ENCODE measurements around the gene CEP350. TPM values are rescaled to one million over a fixed set of nuclear protein-coding genes. Genes with fewer than 3 reads are reported as not detected.

Gene CEP350
- polyA plus RNA-seq, 3 donors, result 6.7 to 19.8 (median 9.0) TPM

DNA sequence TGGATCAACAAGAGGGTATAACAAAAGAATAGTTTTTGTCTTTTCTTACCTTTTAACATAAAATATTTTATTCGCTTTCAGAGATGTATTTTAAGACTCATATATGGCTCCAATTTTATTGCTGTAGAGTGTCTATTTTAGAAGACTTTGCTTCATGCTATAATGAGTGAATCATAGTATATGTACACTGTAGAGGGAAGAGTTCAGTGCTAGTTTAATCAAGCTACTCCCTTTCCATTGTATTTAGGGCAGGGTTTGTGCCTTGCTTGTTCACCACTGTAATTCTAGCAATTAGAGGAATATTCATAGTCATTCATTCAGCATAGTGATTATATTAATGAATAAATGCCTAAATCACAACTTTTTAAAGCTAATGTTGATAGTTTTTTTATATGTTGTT lies 78.8 kb downstream of the CEP350 start:
- Mint-ChIP-seq H3K27ac (no peak overlapping the region), H3K27me3 (ENCODE audit: low read depth in 3 of 3) (no peaks in the 10 kb centered on the region), H3K4me1 (no peaks in the 10 kb centered on the region), H3K4me3 (no peak overlapping the region), H3K9me3 (peaks cover 0 to 3% (median 0%) of the 10 kb centered on the region in 7 donors), H3K36me3 (peaks cover 68 to 74% of the 10 kb centered on the region in 2 donors)
- Histone ChIP-seq H3K4me2 (replicated peaks; ENCODE audit: extremely low read depth, low read length, poor library complexity, severe bottlenecking) (no peak overlapping the region), H3K36me3 (replicated peaks in 1 of 2; ENCODE audit: control insufficient read depth in 1 of 2, insufficient read depth in 2 of 2, low read length in 2 of 2) (peaks cover 77 to 93% of the 10 kb centered on the region in 2 donors), H4K20me1 (ENCODE audit: insufficient read depth, low read length) (no peaks in the 10 kb centered on the region), H3K9ac (ENCODE audit: insufficient read depth, low read length, poor library complexity, severe bottlenecking) (no peak overlapping the region), H3K27ac (ENCODE audit: low read depth in 1 of 2, low read length in 2 of 2) (no peak overlapping the region), H3K4me3 (replicated peaks in 1 of 3; ENCODE audit: low read depth in 2 of 3, low read length in 3 of 3) (no peak overlapping the region), H3K79me2 (ENCODE audit: insufficient read depth, low read length) (no peaks in the 10 kb centered on the region), H3K27me3 (ENCODE audit: control insufficient read depth in 2 of 2, insufficient read depth in 2 of 2, low read length in 2 of 2) (no peaks in the 10 kb centered on the region), H3K4me1 (ENCODE audit: control insufficient read depth in 1 of 2, insufficient read depth in 2 of 2, low read length in 2 of 2) (peaks cover 0 to 2% of the 10 kb centered on the region in 2 donors), H2AFZ (ENCODE audit: insufficient read depth, low read depth, low read length, poor library complexity, severe bottlenecking) (no peak overlapping the region), H3K9me3 (replicated peaks in 1 of 2; ENCODE audit: control insufficient read depth in 1 of 2, insufficient read depth in 1 of 2, low read length in 2 of 2) (no peaks in the 10 kb centered on the region)
- WGBS (ENCODE audit: insufficient coverage), result no CpG with 5 or more reads among the region's 1 CpG
- DNase-seq, result no peak
- TF ChIP-seq, protein P1, sequence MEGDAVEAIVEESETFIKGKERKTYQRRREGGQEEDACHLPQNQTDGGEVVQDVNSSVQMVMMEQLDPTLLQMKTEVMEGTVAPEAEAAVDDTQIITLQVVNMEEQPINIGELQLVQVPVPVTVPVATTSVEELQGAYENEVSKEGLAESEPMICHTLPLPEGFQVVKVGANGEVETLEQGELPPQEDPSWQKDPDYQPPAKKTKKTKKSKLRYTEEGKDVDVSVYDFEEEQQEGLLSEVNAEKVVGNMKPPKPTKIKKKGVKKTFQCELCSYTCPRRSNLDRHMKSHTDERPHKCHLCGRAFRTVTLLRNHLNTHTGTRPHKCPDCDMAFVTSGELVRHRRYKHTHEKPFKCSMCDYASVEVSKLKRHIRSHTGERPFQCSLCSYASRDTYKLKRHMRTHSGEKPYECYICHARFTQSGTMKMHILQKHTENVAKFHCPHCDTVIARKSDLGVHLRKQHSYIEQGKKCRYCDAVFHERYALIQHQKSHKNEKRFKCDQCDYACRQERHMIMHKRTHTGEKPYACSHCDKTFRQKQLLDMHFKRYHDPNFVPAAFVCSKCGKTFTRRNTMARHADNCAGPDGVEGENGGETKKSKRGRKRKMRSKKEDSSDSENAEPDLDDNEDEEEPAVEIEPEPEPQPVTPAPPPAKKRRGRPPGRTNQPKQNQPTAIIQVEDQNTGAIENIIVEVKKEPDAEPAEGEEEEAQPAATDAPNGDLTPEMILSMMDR (IDR thresholded peaks at IDR 0.05), result no peak
- intact Hi-C loops (cut with micrococcal nuclease), result no loop called here

DNA sequence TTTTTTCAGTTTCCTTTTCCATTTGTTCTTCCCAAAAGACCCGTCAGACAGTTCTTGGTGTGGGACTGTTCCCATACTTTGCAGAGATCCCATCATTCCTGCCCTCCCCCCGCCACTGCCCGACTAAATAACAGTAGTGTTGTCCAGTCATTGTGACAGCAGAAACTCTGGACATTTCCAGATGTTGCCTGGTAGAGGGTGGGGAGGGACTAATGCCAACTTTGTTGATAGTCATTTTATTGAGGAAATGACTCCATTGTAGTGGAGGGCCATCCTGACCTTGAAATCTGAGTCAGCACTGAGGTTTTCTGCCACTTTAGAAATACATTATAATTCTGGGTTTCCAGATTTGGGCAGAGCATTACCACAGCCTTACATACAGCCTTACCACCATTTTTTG lies 85.4 kb downstream of the CEP350 start:
- no peaks in the 10 kb centered on the region for H3K4me1 ChIP-seq (ENCODE audit: control insufficient read depth in 1 of 2, insufficient read depth in 2 of 2, low read length in 2 of 2)
- peak in 1 of 3 donors; percentile 4 for DNase-seq
- Mint-ChIP-seq H3K4me3 (no peak overlapping the region), H3K4me1 (no peaks in the 10 kb centered on the region), H3K36me3 (peaks cover 70 to 83% of the 10 kb centered on the region in 2 donors), H3K27ac (peak overlapping the region in 1 of 7 donors; percentile 5), H3K9me3 (peaks cover 0 to 3% (median 0%) of the 10 kb centered on the region in 7 donors), H3K27me3 (ENCODE audit: low read depth in 3 of 3) (no peaks in the 10 kb centered on the region)
- intact Hi-C loops (cut with micrococcal nuclease), result no loop called here
- TF ChIP-seq, protein P1 (IDR thresholded peaks at IDR 0.05), result no peak
- H4K20me1 ChIP-seq (ENCODE audit: insufficient read depth, low read length), result no peaks in the 10 kb centered on the region
- no CpG with 5 or more reads among the region's 3 CpGs for WGBS (ENCODE audit: insufficient coverage)
- peak overlapping the region in 1 of 2 donors; percentile 1 for H3K27ac ChIP-seq (ENCODE audit: low read depth in 1 of 2, low read length in 2 of 2)
- no peak overlapping the region for H3K4me2 ChIP-seq (replicated peaks; ENCODE audit: extremely low read depth, low read length, poor library complexity, severe bottlenecking)
- H2AFZ ChIP-seq (ENCODE audit: insufficient read depth, low read depth, low read length, poor library complexity, severe bottlenecking), result no peak overlapping the region
- H3K9ac ChIP-seq (ENCODE audit: insufficient read depth, low read length, poor library complexity, severe bottlenecking), result no peak overlapping the region
- no peak overlapping the region for H3K4me3 ChIP-seq (replicated peaks in 1 of 3; ENCODE audit: low read depth in 2 of 3, low read length in 3 of 3)
- H3K79me2 ChIP-seq (ENCODE audit: insufficient read depth, low read length), result no peaks in the 10 kb centered on the region
- peaks cover 73 to 93% of the 10 kb centered on the region in 2 donors for H3K36me3 ChIP-seq (replicated peaks in 1 of 2; ENCODE audit: control insufficient read depth in 1 of 2, insufficient read depth in 2 of 2, low read length in 2 of 2)
- no peaks in the 10 kb centered on the region for H3K9me3 ChIP-seq (replicated peaks in 1 of 2; ENCODE audit: control insufficient read depth in 1 of 2, insufficient read depth in 1 of 2, low read length in 2 of 2)
- no peaks in the 10 kb centered on the region for H3K27me3 ChIP-seq (ENCODE audit: control insufficient read depth in 2 of 2, insufficient read depth in 2 of 2, low read length in 2 of 2)

Measured in CD14-positive monocyte (primary cell).